HG02610 (cell line): ENCODE results near the gene IRAK3.
A peak's percentile ranks its signal among the peaks of the same experiment; 100 is the strongest.
"Not testable (repeated sequence)": the region's sequence is repeated elsewhere in the genome, so short reads cannot be mapped to it uniquely, and the experiment has no call there.

ENCODE experiments used
- ATAC-seq: cut with Tn5 transposase; IDR thresholded peaks from one replicate; pipeline ENCODE4 v1.9.1; 2021; ENCODE audit warnings: mild to moderate bottlenecking, moderate library complexity; ENCODE audit not compliant: unreplicated experiment

Gene IRAK3

GRCh38 chr12:66169221-66170170, 19.5 kb upstream of the IRAK3 start, which contains the start of gene TMBIM4:
Gene TMBIM4, minus strand, starts transcription at chr12:66169996. Its CDS starts 45 bp downstream, at chr12:66169951.
- peak; percentile 90 for ATAC-seq

GRCh38 chr12:66170606-66171005, 18.4 kb upstream of the IRAK3 start:
- ATAC-seq = no peak

GRCh38 chr12:66174391-66175325, 14.4 kb upstream of the IRAK3 start:
- ATAC-seq = not testable (repeated sequence)

- no peak for ATAC-seq
These were observed 12.7 kb upstream of the IRAK3 start for GRCh38 chr12:66176105-66176900.

DNA sequence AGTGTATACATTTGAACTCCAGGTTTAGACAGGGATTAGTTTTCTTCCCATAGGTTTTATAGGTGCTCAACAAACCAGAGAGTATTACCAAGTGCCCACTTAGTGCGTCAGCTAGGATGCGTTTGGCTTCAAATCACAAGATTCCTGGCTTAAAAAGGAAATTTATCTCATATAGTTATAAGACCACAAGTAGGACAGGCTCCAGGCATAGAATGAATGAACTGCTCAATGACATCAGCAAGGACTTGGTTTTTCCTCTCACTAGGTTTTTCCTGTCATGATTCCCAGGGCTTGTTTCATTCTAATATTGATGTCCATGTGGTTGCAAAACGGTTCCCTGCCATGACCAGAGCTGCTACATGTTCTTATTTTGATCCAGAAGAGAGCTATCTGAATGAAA, 6.1 kb upstream of the IRAK3 start:
- no peak for ATAC-seq

- ATAC-seq = not testable (repeated sequence)
These were observed 4.2 kb upstream of the IRAK3 start for GRCh38 chr12:66184822-66185221.

DNA sequence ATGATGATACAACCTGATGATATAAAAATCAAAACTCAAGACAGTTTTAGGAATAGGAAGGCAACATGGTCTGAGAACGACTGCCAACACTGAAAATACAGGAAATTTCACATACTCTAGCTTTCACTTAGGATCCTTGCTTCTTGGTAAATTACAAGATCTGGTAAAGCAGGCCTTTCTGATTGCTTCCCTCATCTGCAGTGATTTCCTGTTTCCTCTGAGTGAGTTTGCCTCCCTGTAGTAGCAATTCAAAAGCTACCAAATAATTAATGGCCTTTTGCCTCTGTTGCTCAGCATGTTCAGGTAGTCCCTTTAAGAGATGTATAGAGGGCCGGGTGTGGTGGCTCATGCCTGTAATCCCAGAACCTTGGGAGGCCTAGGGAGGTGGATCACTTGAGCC, 2.0 kb upstream of the IRAK3 start:
- ATAC-seq = no peak

GRCh38 chr12:66187821-66188220, 1.2 kb upstream of the IRAK3 start:
- ATAC-seq = no peak

GRCh38 chr12:66189486-66189843, 451 bp downstream of the IRAK3 start:
- ATAC-seq = peak; percentile 15

- ATAC-seq = no peak
These were observed 875 bp downstream of the IRAK3 start for GRCh38 chr12:66189889-66190288.

- no peak for ATAC-seq
These were observed 1.7 kb downstream of the IRAK3 start for GRCh38 chr12:66190519-66191370.

- ATAC-seq = no peak
These were observed 2.6 kb downstream of the IRAK3 start for GRCh38 chr12:66191547-66192126.

DNA sequence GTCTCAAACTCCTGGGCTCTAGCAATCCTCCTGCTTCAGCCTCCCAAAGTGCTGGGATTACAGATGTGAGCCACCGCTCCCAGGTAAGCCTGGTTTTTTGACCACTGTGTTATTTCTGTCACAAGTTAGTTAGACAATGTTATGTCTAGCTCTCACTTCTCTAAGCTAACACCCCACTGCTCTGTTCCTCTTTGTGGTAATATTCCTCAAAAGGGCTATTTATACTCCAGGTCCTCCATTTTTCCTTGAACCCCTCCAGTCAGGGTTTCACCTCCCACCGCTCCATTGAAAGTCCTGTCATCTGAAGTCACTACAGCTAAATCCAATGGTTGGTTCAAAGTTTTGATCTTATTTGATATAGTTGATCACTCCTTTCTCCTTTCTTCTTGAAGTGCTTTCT, 5.1 kb downstream of the IRAK3 start:
- ATAC-seq = no peak

DNA sequence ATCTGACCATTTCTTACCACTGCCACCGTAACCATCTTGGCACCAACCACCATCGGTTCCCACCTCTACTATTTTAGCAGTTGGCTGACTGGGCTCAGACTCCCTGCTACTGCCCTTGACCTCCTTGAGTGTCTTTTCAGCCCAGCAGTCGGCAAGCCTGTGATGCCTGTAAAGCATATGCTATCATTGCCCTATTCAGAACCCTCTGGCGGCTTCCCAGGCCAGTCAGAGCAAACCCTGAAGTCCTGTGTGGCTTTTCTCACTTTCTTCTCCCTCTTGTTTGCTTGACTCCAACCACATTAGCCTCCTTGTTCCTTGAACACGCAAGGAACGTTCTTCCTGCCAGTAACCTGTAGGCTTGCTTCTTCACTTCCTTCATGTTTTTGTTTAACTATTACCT, 6.2 kb downstream of the IRAK3 start:
- no peak for ATAC-seq

GRCh38 chr12:66196806-66197205, 7.8 kb downstream of the IRAK3 start:
- peak; percentile 94 for ATAC-seq

DNA sequence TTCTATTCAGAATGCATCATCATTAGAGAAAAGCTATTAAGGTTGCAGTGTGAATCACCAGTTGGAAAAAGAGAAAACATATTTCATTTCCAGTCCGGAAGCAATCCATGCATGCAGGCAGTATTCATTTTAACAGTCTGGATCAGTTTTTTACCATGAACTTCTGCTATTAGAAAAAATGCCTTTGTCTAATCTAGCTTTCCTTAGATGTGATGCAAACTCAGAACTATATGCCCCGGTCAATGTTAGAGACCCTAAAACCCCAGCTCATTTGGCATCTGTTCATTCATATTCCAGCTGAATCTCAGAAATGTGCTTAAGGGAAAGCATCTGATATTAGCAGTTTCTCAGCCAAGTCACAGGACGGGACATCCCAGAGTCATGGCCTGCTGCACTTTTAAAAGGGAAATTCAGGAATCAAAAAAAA, 8.5 kb downstream of the IRAK3 start:
- no peak for ATAC-seq

DNA sequence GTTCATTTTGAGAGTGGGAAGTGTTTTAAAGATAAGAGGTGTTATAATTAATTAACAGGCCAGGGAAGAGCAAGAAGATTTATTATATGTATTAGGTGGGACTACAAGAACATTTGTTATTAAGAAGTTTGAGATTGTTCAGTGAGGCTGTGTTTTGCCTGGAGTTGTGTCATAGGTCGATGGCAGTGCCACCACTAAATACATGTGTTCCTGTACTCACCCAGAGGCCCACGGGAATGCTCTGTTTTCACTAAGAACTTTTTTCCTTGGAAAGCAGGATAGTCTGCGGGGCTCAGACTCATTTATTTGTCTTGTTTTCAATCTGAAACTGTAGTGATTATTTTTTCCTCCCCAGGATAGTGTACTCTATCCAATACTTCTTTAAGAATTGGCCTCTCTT, 10.1 kb downstream of the IRAK3 start:
- no peak for ATAC-seq

DNA sequence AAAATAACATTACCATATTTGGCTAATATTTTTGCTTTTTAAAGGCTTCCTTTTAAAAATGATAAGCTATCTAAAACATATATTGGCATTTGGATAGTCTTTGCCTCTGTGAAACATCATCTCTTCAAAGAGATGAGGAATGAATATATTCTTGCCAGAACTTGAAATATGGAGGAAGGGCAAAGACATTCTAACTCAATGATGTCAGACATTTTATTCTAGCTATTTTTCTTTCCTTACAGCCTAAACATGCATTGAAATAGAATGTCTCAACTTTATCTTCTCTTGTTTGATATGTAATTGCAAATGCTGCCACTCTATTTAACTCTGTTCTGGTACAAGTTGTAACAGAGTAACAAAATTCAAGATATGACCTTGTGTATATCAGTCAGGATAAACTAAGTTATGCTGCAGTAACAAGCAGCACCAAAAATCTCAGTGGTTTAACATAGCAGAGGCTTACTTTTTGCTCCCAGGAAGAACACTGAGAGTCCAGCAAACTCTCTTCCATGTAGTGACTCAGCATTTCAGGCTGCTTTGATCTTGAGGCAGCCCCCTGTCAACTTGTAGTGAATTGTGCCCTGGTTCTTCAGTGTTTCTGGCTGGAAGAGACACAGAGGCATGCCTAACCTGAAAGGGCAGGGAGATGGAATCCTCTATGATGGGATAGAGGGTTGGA, 11.0 kb downstream of the IRAK3 start:
- no peak for ATAC-seq

DNA sequence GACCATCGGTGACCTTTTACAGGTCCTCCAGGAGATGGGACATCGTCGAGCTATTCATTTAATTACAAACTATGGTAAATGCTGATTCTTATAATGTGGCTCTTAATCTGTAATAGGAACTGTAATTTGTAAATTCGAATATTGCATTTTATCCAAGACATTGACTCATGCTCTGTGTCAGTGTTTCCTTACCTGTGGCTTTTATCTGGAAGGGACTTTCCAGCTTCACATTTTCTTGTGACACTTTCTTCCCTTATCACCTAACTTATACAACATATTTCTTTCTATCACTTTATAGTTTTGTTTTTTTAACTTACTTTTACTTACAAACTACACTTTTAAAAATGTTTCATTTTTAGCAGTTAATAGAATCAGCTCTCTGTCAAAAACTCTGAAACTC, 14.8 kb downstream of the IRAK3 start:
- ATAC-seq = no peak
